GM18520 (cell line): ENCODE data around the gene TSC22D3.

Experiments
- ATAC-seq: cut with Tn5 transposase; IDR thresholded peaks from one replicate; pipeline ENCODE4 v1.9.1; 2021; ENCODE audit not compliant: unreplicated experiment

The TSC22D3 gene

DNA sequence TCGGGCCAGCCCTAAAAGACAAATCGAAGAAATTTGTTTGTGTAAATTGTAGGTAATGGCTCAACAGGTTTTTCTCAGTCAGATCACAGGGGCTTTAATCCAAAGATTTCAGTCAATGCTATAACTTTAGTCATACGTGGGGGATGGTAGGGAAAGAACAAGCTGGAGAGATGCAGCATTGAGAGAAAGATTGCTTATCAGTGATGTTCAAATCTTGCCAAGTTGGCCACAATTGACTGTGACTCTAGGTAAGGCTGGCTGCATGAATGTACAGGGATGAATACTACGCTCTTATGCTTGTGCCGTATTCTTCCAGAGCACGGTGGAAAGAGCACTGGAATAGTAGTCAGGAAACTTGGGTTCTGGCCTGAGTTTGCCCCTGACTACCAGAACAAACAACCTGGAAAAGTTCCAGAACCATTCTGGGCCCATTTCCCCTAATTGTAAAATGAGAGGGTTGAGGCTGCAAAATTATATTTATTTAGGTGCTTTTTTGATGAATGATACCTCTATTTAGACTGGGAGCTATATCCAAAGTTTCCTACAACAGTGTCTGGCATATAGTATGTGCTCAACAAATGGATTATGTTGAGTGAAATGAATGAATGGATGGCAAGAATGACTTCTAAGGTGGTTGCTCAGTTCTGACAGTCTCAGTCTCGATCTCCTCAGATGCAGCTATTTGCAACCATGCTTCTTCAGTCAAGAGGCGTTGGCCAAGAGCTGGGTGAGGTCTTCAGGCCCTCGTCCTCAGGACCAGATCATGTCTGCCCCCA lies 44.4 kb downstream of the TSC22D3 start:
- ATAC-seq: no peak

DNA sequence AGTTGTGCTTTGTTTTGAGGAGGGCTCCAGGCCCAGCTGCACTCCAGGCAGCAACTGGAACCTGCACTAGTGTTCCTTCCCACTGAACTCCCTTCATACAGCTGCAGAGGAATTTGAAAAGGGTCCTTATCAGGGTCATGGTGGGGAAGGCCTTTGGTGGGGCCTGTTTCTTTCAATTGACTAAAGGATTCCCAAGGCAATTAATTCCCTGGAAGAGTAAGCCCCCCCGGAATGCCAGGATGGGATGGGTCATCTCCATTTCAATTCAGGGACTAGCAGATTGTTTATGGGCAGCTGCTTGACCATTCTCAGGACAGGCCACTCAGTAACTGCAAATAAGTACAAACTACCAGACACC lies 45.3 kb downstream of the TSC22D3 start:
- ATAC-seq: no peak

GRCh38 chrX:107729558-107730297 lies 45.9 kb downstream of the TSC22D3 start:
- ATAC-seq: peak; percentile 79

- no peak for ATAC-seq
These were observed 47.1 kb downstream of the TSC22D3 start for GRCh38 chrX:107728371-107729099.

DNA sequence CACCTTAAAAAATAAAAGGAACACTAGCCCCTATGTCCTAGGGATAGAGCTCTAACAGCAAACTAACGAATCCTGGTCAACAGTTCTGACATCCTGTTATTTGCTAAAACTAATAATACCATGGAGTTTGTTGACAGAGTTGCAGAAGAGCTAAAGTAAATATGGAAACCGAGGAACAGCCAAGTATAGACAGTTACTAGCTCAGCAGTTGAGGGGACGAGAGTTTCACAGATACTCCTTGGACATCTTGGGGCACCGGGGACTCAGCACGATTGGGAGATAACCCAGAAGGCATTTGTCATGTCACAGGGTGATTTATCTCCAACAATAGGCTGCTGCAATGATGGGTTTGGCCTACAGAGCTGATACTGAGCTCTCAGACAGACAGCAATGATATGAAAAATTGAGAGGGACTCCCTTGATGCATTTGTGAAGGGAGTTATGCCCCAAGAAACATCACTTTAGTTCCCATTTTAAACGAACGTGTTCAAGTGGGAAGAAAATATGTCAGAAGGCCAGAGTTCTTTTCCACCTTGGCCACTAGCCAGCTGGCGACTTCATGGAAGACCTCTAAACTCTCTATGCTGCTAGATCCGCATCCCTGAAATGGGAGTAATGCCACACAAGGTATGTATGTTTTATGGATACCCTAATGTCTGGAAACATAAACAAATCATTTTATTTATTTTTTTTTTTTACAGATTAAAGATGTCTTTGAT lies 48.6 kb downstream of the TSC22D3 start:
- no peak for ATAC-seq

GRCh38 chrX:107725761-107726555 lies 49.6 kb downstream of the TSC22D3 start:
- ATAC-seq: no peak

DNA sequence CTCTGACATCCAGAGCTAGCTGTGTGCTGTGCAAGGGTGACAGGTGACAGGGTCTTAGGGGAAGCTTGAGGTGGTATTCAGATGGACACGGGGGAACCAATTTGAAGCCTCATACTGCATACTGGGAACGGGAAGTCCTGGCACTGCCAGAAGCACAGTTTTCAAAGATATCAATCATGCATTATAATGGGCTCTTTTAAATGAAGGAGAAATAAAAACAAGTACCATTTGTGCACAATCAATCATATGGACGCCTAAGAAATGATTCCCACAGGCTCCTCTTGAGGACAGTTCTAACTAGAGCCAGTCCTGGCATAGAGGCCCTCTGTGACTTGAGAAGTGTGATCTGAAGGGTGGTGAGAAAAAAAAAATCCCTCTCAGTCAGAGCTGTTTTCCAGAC lies 50.9 kb downstream of the TSC22D3 start:
- ATAC-seq: no peak

DNA sequence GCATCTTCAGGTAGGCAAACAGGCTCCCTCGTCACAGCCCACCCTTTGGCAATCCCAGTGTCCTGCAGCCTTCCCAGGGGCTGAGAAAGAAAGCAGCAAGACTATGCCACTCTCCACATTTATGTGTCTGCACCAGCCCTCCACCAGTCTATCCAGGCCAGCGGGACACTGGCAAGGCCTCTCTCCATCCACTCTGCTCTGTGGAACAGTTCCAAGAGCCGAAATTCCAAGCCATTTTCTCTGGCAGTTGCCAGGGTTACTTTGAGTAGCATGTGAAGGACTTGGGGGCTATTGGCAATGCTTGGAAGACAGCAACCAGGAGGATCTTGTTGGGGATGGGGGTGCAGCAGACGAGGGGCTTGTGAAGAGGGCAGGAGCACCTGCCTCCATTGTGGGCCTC lies 52.1 kb downstream of the TSC22D3 start:
- ATAC-seq: no peak

DNA sequence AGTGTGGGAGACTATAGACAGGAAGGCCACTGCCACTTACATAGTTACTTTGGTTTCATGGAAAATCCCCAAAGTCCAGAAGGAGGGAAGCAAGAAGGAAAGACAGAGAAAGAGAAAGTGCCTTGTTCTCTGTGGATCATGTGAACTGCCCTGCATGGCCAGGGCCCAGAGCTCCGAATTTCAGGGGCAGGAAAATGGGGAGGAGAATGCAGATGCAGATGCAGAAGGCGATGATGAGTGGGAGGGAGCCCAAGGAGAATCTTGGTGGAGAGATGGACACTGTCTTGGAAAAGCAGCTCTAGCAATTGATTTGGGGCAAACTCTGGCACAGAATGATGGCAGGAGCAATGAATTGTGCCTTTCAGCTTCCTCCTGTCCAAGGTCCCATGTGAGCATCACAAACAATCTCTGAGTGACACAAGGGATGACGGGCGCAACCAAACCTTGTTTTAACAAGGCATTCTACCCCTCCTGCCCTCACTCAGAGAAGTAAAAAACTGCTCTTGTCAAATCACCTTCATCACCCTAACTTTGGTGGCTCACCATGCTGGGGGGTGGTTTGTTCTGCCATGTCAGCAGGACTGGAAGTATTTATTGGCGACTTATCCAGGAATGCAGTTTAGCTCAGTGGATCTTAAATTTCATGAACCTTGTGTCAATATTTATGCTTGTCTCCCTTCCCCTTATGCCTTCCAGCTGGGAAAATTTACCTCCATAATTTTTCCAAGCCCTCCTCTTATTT lies 53.5 kb downstream of the TSC22D3 start:
- ATAC-seq: no peak

- ATAC-seq: no peak
These were observed 54.3 kb downstream of the TSC22D3 start for GRCh38 chrX:107721318-107721717.

DNA sequence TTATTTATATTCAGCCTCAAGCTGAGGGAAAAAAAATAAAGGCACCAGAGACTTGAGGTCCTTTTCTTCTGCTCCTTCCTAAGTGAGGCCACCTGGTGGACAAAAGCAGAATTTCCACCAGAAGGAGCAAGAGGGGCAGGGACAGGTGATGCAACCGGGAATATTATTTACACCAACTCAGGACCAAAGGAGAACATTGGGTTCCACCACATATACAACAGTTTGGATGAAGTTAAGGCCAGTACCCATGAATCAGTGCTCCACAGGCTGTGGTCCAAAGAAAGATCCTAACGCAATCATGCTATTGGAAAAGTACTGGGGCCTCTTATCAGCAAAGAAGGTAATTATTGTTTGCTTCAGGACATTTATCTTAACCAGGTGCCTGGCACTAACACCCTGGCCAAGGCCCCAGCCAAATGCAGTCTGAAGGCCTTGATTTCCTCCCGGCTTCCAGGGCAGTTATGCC lies 57.4 kb downstream of the TSC22D3 start:
- no peak for ATAC-seq

DNA sequence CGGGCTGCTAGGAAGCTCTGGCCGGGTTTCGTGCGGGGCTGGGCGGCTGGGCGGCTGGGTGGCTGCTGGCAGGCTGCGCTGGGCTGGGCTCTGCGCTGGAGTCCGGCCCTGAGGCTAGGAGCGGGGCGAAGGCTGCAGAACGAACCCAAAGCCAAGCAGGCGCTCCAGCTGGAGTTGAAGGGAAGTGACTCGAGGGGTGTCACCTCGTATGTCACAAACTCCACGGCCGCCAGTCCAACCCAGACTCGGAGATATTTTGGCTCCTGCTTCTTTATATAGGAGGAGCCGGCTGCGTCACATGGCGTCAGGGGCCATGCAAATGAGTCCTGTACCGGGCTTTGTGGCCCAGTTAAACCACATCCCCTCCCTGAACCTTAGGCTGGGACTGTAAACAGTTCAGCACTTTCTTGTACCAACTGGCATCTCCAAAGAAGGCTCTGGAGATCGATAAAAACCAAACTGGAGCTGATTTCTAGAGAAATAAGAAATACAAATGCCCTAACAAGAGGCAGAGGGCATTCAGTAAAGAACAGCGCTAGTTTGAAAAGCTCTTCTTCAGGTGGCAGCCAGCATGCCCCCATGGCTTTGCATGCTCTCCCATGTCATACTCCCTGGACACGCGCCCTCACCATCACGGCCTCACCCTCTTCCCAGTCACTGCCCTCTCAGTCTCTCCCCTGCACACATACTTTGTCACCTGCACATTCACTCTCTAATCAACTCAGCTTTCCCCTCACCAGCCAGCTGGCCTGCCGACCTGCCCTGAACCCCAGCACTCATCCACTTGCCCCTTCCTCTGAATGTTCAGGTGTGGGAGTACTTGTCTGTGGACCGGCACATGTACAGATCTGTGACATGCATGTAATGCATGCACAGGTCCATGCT lies 58.5 kb downstream of the TSC22D3 start:
- peak; percentile 62 for ATAC-seq

DNA sequence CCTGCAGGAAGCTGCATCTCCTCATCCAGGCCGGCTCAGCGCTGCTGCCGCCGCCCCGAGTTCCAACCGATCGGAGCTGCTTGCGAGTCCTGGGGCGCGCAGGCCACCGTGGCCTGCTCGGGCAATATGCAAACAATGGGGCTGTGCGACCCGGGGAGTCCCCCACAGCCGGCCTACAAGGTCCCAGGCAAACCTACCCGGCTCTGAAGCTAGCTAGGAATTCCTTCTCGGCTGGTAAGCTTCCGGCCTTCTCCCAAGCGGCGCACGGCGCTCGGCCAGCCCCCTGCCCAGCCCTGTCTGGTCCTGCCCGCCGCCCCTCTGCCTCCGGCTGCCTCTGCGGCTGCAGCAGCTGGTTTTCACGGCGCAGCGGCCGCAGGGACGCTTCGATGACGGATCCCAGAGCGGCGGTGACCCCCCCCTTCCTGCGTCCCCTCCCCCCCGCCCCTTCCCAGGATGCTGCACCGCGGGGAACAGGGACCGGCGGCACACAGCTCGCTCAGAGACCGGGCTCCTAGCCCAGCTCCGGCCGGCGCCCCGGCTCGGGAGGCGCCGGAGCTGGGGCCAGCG lies 59.4 kb downstream of the TSC22D3 start:
- ATAC-seq: no peak

DNA sequence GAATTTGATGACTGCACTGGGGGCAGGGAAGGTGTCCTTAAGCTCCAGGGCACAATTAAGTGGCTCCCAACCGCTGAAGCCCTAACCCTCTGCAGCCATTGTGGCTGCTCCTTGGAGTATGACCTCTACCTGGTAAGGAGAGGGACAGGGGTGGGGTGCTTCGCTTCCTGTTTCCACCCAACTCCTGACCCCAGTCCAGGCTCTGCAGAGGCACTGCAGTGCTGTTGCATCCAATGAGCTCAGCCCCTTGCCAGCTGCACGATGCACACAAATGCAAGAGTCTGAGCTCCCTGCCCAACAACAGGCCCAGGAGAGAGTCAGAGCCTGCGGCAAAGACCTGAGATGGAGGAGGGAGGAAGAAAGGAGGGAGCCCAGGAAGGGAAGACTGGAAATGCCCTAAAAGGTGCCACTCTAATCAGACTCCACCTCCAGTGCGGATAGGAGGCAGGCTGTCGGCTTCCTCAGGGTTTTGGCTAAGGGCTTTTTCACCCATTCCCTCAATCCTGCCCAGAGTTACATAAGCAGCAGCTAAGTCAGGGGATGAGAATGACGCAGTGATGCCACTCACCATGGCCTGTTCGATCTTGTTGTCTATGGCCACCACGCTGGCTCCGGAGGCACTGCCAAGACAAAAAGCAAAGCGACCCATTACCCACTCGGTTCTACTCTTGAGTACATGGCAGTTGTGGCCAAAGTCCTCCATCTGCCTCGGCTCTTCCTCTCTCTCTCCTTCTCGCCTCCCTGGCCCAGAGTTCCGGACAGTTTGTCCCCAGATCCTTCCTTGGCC lies 60.1 kb downstream of the TSC22D3 start:
- ATAC-seq: no peak

- no peak for ATAC-seq
These were observed 61.2 kb downstream of the TSC22D3 start for GRCh38 chrX:107714206-107714891.

- ATAC-seq: no peak
These were observed 61.9 kb downstream of the TSC22D3 start for GRCh38 chrX:107713543-107714205.

GRCh38 chrX:107713203-107713542 lies 62.4 kb downstream of the TSC22D3 start:
- no peak for ATAC-seq
